ENCODE data around the gene ASIC4. TPM values are rescaled to one million over a fixed set of nuclear protein-coding genes. Genes with fewer than 3 reads are reported as not detected.
A peak's percentile ranks its signal among the peaks of the same experiment; 100 is the strongest.

Gene ASIC4
- total and polyA plus RNA-seq, 2 of the 8 experiments (the other 6 are each of a cell fraction or from before 2014, with no cell fraction given) = 0.12 to 0.22 TPM

GRCh38 chr2:219485201-219485580, 29.1 kb upstream of the ASIC4 start:
- Histone ChIP-seq H3K23ac (ENCODE audit: insufficient read length) (no peak overlapping the region), H4K8ac (ENCODE audit: extremely low read depth, insufficient read depth, low read length) (peak overlapping the region; percentile 77), H2BK5ac (ENCODE audit: low read depth, low read length) (no peak overlapping the region), H4K91ac (replicated peaks; ENCODE audit: insufficient read length, low read length) (no peak overlapping the region), H3K4me3 (ENCODE audit: extremely low read depth in 1 of 4, insufficient read depth in 2 of 4, low read depth in 3 of 4, low read length in 4 of 4) (peak overlapping the region in 3 of 4 experiments; percentile 26 to 56 (median 32); a peak in 5 of 8 replicates), H3K56ac (replicated peaks; ENCODE audit: insufficient read length, low read depth, low read length) (no peak overlapping the region), H3K4me2 (ENCODE audit: insufficient read depth in 1 of 2, low read depth in 2 of 2, low read length in 2 of 2) (peak overlapping the region; percentile 62 to 89), H2AFZ (ENCODE audit: low read length) (no peak overlapping the region), H3K79me1 (ENCODE audit: low read depth, low read length) (no peaks in the 10 kb centered on the region), H3K27me3 (replicated peaks in 1 of 4; ENCODE audit: control insufficient read depth in 3 of 4, extremely low read depth in 1 of 4, insufficient read depth in 3 of 4, low read length in 3 of 4) (peaks cover 20 to 49% (median 36%) of the 10 kb centered on the region in 4 experiments), H3K79me2 (ENCODE audit: control insufficient read depth in 1 of 2, insufficient read depth in 2 of 2, low read length in 2 of 2) (no peaks in the 10 kb centered on the region), H3K4ac (replicated peaks; ENCODE audit: insufficient read length, low read depth, low read length) (no peak overlapping the region), H3K36me3 (ENCODE audit: control insufficient read depth in 2 of 4, insufficient read depth in 4 of 4, low read length in 3 of 4) (no peaks in the 10 kb centered on the region; a peak in 1 of 8 replicates), H2AK5ac (ENCODE audit: low read depth, low read length) (no peak overlapping the region), H3K23me2 (ENCODE audit: low read depth, low read length) (peaks cover 8% of the 10 kb centered on the region; the same call in 1 of the 2 replicates), H4K20me1 (replicated peaks in 1 of 2; ENCODE audit: control insufficient read depth in 1 of 2, insufficient read depth in 2 of 2, low read length in 2 of 2) (peaks cover 0 to 2% of the 10 kb centered on the region in 2 experiments), H2BK120ac (replicated peaks; ENCODE audit: low read depth, low read length) (no peak overlapping the region), H3K18ac (ENCODE audit: extremely low read depth, low read length) (peak overlapping the region; percentile 48; the same call in 1 of the 2 replicates), H2BK15ac (ENCODE audit: low read length) (0 out of 2 replicates have a peak overlapping the region, but pooled peaks have one; percentile 29), H4K5ac (ENCODE audit: insufficient read length, low read depth, low read length) (no peak overlapping the region), H3K9me3 (ENCODE audit: insufficient read depth in 2 of 2, low read depth in 1 of 2, low read length in 1 of 2) (no peaks in the 10 kb centered on the region), H2BK12ac (ENCODE audit: low read depth, low read length) (0 out of 2 replicates have a peak overlapping the region, but pooled peaks have one; percentile 80), H3K9ac (replicated peaks in 1 of 4; ENCODE audit: extremely low read depth in 1 of 4, low read depth in 3 of 4, low read length in 3 of 4) (no peak overlapping the region), H3K14ac (ENCODE audit: insufficient read length) (no peak overlapping the region), H2BK20ac (ENCODE audit: low read length) (peak overlapping the region; percentile 57; the same call in 1 of the 2 replicates), H3K4me1 (replicated peaks in 1 of 4; ENCODE audit: control insufficient read depth in 3 of 4, insufficient read depth in 4 of 4, low read length in 3 of 4) (peaks cover 6 to 39% (median 28%) of the 10 kb centered on the region in 4 experiments), H3K27ac (ENCODE audit: low read depth, low read length) (no peak overlapping the region)
- FAIRE-seq (no peak), DNase-seq (ENCODE audit: low read depth in 1 of 2, low spot score in 2 of 2) (no peak)
- ChIA-PET CTCF (ENCODE audit: partially characterized antibody) (interaction anchor here (0.7 to 113.1 kb wide), 7 partner anchors 4 to 158 kb away, joined by 3 to 7248 read pairs (median 5); partner anchors contain the start of genes ASIC4, CHPF, DES and GMPPA), POLR2A (ENCODE audit: partially characterized antibody) (interaction anchor here (0.9 to 19.9 kb wide), 13 partner anchors 9 to 83 kb away, joined by 3 to 216 read pairs (median 5); partner anchors contain the start of genes ASIC4 and GMPPA)
- TF ChIP-seq KDM1A (IDR thresholded peaks at IDR 0.05; ENCODE audit: borderline replicate concordance, low read length) = no peak
- TF ChIP-seq TBP (IDR thresholded peaks at IDR 0.05; ENCODE audit: low read depth, low read length) = peak; percentile 13; the same call in 1 of the 2 replicates
- WGBS, 2 experiments (ENCODE audit: extremely low coverage in 1 of 2, insufficient coverage in 1 of 2, insufficient read length in 1 of 2, insufficient replicate concordance in 2 of 2, low coverage in 1 of 2, low lambda C conversion rate in 2 of 2, missing lambda C conversion rate in 1 of 2) = 43% methylated on average over 6 of the region's 12 CpGs; no CpG with 5 or more reads in 1 of the 2 experiments
